Left renal cortex interstitium (tissue), 4 donors: ENCODE measurements around the gene DNAJB5. TPM values are rescaled to one million over a fixed set of nuclear protein-coding genes. Genes with fewer than 3 reads are reported as not detected.
A peak's percentile ranks its signal among the peaks of the same experiment; 100 is the strongest.
"Not testable (repeated sequence)": the region's sequence is repeated elsewhere in the genome, so short reads cannot be mapped to it uniquely, and the experiment has no call there.

Source experiments
- DNase-seq, 4 donors: peaks; one replicate each; pipeline ENCODE4 v3.0.0-alpha.2; 2013; ENCODE audit warnings: low read depth in 4 of 4, low spot score in 2 of 4, missing footprints in 1 of 4
- polyA plus RNA-seq, 4 donors: library from polyadenylated mRNA; unstranded; fragments of 120-200 nt; gene quantifications; one replicate each; pipeline ENCODE4 v1.2.1, GENCODE V29; 2013; ENCODE audit not compliant: insufficient read length in 4 of 4

Gene DNAJB5
- polyA plus RNA-seq, 4 donors: 9.6 to 12.8 (median 10.5) TPM

- DNase-seq: no peak
Measured at GRCh38 chr9:34998266-34998665, 8.7 kb downstream of the DNAJB5 start.

- no peak for DNase-seq
Measured at GRCh38 chr9:34999576-34999975, 10.0 kb downstream of the DNAJB5 start.

GRCh38 chr9:35000535-35001284 is 11.2 kb downstream of the DNAJB5 start:
- no peak for DNase-seq

GRCh38 chr9:35001285-35001677 is 11.7 kb downstream of the DNAJB5 start:
- no peak for DNase-seq

GRCh38 chr9:35001803-35002502 is 12.4 kb downstream of the DNAJB5 start:
- no peak for DNase-seq

GRCh38 chr9:35002623-35003022 is 13.1 kb downstream of the DNAJB5 start:
- no peak for DNase-seq

GRCh38 chr9:35004299-35004698 is 14.8 kb downstream of the DNAJB5 start:
- not testable (repeated sequence) for DNase-seq

GRCh38 chr9:35010351-35010958 is 20.9 kb downstream of the DNAJB5 start:
- no peak for DNase-seq

- no peak for DNase-seq
Measured at GRCh38 chr9:35014517-35014916, 25.0 kb downstream of the DNAJB5 start.

GRCh38 chr9:35023443-35023842 is 33.9 kb downstream of the DNAJB5 start:
- DNase-seq: not testable (repeated sequence)

GRCh38 chr9:35026671-35027070 is 37.1 kb downstream of the DNAJB5 start:
- DNase-seq: no peak

GRCh38 chr9:35027374-35027773 is 37.8 kb downstream of the DNAJB5 start:
- DNase-seq: no peak

- DNase-seq: no peak
Measured at GRCh38 chr9:35027860-35028259, 38.3 kb downstream of the DNAJB5 start.

- DNase-seq: no peak
Measured at GRCh38 chr9:35028341-35028740, 38.8 kb downstream of the DNAJB5 start.

GRCh38 chr9:35029241-35029640 is 39.7 kb downstream of the DNAJB5 start:
- DNase-seq: no peak

GRCh38 chr9:35029852-35030251 is 40.3 kb downstream of the DNAJB5 start:
- DNase-seq: no peak

GRCh38 chr9:35033101-35033500 is 43.6 kb downstream of the DNAJB5 start:
- DNase-seq: no peak

GRCh38 chr9:35035851-35036701 is 46.5 kb downstream of the DNAJB5 start:
- peak in 3 of 4 donors; percentile 11 to 21 (median 20) for DNase-seq

- no peak for DNase-seq
Measured at GRCh38 chr9:35042081-35042604, 52.6 kb downstream of the DNAJB5 start.

GRCh38 chr9:35042891-35043545 is 53.5 kb downstream of the DNAJB5 start:
- no peak for DNase-seq
